K562 (cell line): ENCODE data around the gene SPTBN4. TPM values are rescaled to one million over a fixed set of nuclear protein-coding genes. Genes with fewer than 3 reads are reported as not detected.

Source experiments
- CREB1 ChIP-seq, 2 experiments: sonication (generic) in 1 of 2; formaldehyde crosslinking in 1 of 2; IDR thresholded peaks; 2 replicates each; pipeline versions ENCODE4 v1.6.1 to v1.8.0; 2012 to 2022; ENCODE audit warnings: inconsistent platforms in 1 of 2, mild to moderate bottlenecking in 1 of 2, missing genetic modification reagents in 1 of 2, moderate library complexity in 1 of 2
- FOXJ3 ChIP-seq: sonication (generic); formaldehyde crosslinking; IDR thresholded peaks from 2 replicates; pipeline ENCODE4 v1.4.0; 2020; ENCODE audit warnings: mild to moderate bottlenecking, missing genetic modification reagents
- HCFC1 ChIP-seq: IDR thresholded peaks from 2 replicates; pipeline ENCODE4 v1.6.1; 2012; ENCODE audit warnings: low read depth, low read length, improper control_type of control experiment
- PRMT5 ChIP-seq: sonication (generic); formaldehyde crosslinking; IDR thresholded peaks from 2 replicates; pipeline ENCODE4 v1.5.0; 2020; ENCODE audit warnings: missing genetic modification reagents
- SIN3A ChIP-seq, 2 experiments: fragments of 150-350 bp in 1 of 2; IDR thresholded peaks; 2 replicates each; pipeline ENCODE4 v1.6.1; 2011 to 2016; ENCODE audit warnings: borderline replicate concordance in 2 of 2, low read depth in 2 of 2, low read length in 2 of 2, mild to moderate bottlenecking in 2 of 2, moderate library complexity in 2 of 2; ENCODE audit not compliant: control insufficient read depth in 1 of 2
- TBL1XR1 ChIP-seq, 2 experiments: IDR thresholded peaks; 2 replicates each; pipeline ENCODE4 v1.6.1; 2012; ENCODE audit warnings: improper control_type of control experiment in 2 of 2, low read length in 2 of 2, mild to moderate bottlenecking in 1 of 2
- ZNF197 ChIP-seq: fragments of 200-800 bp; sonication (Bioruptor generic); IDR thresholded peaks from 2 replicates; pipeline ENCODE4 v1.6.1; 2016; ENCODE audit warnings: low read depth, missing genetic modification characterization, missing compliant biosample characterization
- ZNF217 ChIP-seq: sonication (generic); formaldehyde crosslinking; IDR thresholded peaks from 2 replicates; pipeline ENCODE4 v1.8.0; 2022; ENCODE audit warnings: mild to moderate bottlenecking, missing genetic modification reagents
- ZNF589 ChIP-seq: fragments of 200-800 bp; sonication (Bioruptor generic); IDR thresholded peaks from 2 replicates; pipeline ENCODE4 v1.6.1; 2016; ENCODE audit warnings: low read depth, missing genetic modification characterization, missing compliant biosample characterization
- polyA plus RNA-seq, 8 experiments: library from polyadenylated mRNA; depleted of rRNA in 4 of 8; stranded (reverse) in 5 of 8; unstranded in 3 of 8; fragments of >200 nt; fragmentation: Nextera tagmentation in 2 of 8; fragmentation: Illumina TruSeq in 1 of 8; extraction: Ambion mirVana in 2 of 8; extraction: Trizol in 1 of 8; gene quantifications; 2 replicates each; pipeline versions ENCODE4 v1.2.1 to v1.2.3, GENCODE V29; 2011 to 2014; ENCODE audit warnings: inconsistent platforms in 1 of 8, missing spikeins in 1 of 8
- total RNA-seq, 7 experiments: library from RNA; depleted of rRNA in 6 of 7; stranded (reverse); fragments of >200 nt in 6 of 7; fragmentation: Illumina TruSeq in 2 of 7; extraction: Trizol in 2 of 7; gene quantifications; 2 replicates each; pipeline versions ENCODE4 v1.2.1 to v1.2.3, GENCODE V29; 2011 to 2021; ENCODE audit warnings: low replicate concordance in 1 of 7
- TF ChIP-seq, protein P1 (sequence below): fragments of 200-800 bp; sonication (Bioruptor generic); IDR thresholded peaks from 2 replicates; pipeline ENCODE4 v1.6.1; 2016; ENCODE audit warnings: missing genetic modification characterization, missing compliant biosample characterization
- TF ChIP-seq, protein P2 (sequence below): sonication (generic); IDR thresholded peaks from 2 replicates; pipeline ENCODE4 v1.6.1; 2016
- TF ChIP-seq, protein P3 (sequence below), 2 experiments: IDR thresholded peaks in 1 of 2; conservative IDR thresholded peaks in 1 of 2; 2 replicates each; pipeline ENCODE4 v1.6.1; 2016; ENCODE audit warnings: low read depth in 2 of 2, mild to moderate bottlenecking in 1 of 2, missing compliant biosample characterization in 1 of 2, missing genetic modification characterization in 1 of 2, moderate library complexity in 1 of 2
- TF ChIP-seq, protein P4 (sequence below): fragments of 450-650 bp; IDR thresholded peaks from 2 replicates; pipeline ENCODE4 v1.6.1; 2017; ENCODE audit warnings: mild to moderate bottlenecking, moderate library complexity

The SPTBN4 gene
- total and polyA plus RNA-seq, 9 of the 15 experiments (the other 6 are each of a cell fraction or from before 2014, with no cell fraction given): 0.01 to 1.5 (median 0.86) TPM

DNA sequence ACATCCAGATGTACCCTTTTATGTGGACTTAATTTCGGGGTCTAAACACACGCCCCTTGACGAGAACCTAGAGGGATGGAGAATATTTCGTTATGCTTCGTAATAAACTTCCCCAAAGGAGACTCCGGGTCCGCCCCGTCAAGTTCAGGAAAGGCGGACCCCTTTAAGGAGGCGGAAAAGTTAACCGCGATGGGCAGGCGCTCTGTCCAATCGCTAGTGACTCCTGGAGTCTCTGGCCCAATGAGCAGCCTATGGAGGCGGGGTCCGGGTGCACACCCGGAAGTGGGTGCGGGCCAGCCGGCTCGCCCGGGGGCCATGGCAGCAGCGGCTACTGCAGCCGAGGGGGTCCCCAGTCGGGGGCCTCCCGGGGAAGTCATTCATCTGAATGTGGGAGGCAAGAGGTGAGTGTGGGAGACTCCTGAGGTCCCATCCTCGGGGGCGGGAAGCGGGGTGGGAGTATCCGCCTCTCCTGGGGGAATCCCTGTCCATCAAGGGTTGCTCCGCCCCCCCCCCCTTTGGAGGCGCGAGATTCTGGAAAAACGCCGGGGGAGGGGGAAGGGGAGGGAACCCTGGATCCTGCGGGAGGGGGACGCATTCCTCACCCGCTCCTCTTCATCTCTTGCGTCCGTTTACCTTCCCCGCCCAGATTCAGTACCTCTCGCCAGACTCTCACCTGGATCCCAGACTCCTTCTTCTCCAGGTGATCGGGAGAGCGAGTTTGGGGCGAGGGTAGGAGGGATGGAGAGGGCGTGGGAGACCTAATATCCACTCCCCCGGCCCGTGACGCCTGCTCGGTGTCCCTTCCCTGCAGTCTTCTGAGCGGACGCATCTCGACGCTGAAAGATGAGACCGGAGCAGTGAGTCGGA is 110.0 kb downstream of the SPTBN4 start, which contains the start of gene SHKBP1 (continued):
- TF ChIP-seq, protein P1, sequence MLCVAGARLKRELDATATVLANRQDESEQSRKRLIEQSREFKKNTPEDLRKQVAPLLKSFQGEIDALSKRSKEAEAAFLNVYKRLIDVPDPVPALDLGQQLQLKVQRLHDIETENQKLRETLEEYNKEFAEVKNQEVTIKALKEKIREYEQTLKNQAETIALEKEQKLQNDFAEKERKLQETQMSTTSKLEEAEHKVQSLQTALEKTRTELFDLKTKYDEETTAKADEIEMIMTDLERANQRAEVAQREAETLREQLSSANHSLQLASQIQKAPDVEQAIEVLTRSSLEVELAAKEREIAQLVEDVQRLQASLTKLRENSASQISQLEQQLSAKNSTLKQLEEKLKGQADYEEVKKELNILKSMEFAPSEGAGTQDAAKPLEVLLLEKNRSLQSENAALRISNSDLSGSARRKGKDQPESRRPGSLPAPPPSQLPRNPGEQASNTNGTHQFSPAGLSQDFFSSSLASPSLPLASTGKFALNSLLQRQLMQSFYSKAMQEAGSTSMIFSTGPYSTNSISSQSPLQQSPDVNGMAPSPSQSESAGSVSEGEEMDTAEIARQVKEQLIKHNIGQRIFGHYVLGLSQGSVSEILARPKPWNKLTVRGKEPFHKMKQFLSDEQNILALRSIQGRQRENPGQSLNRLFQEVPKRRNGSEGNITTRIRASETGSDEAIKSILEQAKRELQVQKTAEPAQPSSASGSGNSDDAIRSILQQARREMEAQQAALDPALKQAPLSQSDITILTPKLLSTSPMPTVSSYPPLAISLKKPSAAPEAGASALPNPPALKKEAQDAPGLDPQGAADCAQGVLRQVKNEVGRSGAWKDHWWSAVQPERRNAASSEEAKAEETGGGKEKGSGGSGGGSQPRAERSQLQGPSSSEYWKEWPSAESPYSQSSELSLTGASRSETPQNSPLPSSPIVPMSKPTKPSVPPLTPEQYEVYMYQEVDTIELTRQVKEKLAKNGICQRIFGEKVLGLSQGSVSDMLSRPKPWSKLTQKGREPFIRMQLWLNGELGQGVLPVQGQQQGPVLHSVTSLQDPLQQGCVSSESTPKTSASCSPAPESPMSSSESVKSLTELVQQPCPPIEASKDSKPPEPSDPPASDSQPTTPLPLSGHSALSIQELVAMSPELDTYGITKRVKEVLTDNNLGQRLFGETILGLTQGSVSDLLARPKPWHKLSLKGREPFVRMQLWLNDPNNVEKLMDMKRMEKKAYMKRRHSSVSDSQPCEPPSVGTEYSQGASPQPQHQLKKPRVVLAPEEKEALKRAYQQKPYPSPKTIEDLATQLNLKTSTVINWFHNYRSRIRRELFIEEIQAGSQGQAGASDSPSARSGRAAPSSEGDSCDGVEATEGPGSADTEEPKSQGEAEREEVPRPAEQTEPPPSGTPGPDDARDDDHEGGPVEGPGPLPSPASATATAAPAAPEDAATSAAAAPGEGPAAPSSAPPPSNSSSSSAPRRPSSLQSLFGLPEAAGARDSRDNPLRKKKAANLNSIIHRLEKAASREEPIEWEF (CRISPR knock-in tag): no peak
- TF ChIP-seq SIN3A (IDR thresholded peaks at IDR 0.05; ENCODE audit: borderline replicate concordance in 2 of 2, control insufficient read depth in 1 of 2, low read depth in 2 of 2, low read length in 2 of 2): peak in 1 of 2 experiments; percentile 87; a peak in 2 of 4 replicates
- no peak for TF ChIP-seq TBL1XR1 (IDR thresholded peaks at IDR 0.05; ENCODE audit: low read length in 2 of 2)
- TF ChIP-seq FOXJ3 (CRISPR knock-in tag): no peak
- TF ChIP-seq PRMT5: no peak
- TF ChIP-seq, protein P2, sequence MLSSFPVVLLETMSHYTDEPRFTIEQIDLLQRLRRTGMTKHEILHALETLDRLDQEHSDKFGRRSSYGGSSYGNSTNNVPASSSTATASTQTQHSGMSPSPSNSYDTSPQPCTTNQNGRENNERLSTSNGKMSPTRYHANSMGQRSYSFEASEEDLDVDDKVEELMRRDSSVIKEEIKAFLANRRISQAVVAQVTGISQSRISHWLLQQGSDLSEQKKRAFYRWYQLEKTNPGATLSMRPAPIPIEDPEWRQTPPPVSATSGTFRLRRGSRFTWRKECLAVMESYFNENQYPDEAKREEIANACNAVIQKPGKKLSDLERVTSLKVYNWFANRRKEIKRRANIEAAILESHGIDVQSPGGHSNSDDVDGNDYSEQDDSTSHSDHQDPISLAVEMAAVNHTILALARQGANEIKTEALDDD: no peak
- no peak for TF ChIP-seq ZNF197 (CRISPR knock-in tag)
- TF ChIP-seq CREB1 (IDR thresholded peaks at IDR 0.05): peak; percentile 14; the same call in 1 of the 2 replicates
- TF ChIP-seq CREB1 (CRISPR knock-in tag; IDR thresholded peaks at IDR 0.05): no peak
- no peak for TF ChIP-seq ZNF589 (CRISPR knock-in tag)
- no peak for TF ChIP-seq ZNF217 (CRISPR knock-in tag)
- 0 out of 2 replicates have a peak, but pooled peaks have one; percentile 49 for TF ChIP-seq HCFC1
- TF ChIP-seq, protein P3, sequence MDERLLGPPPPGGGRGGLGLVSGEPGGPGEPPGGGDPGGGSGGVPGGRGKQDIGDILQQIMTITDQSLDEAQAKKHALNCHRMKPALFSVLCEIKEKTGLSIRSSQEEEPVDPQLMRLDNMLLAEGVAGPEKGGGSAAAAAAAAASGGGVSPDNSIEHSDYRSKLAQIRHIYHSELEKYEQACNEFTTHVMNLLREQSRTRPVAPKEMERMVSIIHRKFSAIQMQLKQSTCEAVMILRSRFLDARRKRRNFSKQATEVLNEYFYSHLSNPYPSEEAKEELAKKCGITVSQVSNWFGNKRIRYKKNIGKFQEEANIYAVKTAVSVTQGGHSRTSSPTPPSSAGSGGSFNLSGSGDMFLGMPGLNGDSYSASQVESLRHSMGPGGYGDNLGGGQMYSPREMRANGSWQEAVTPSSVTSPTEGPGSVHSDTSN (CRISPR knock-in tag; IDR thresholded peaks at IDR 0.05; ENCODE audit: low read depth): peak; percentile 96
- TF ChIP-seq, protein P3 (tag; conservative IDR thresholded peaks at IDR 0.05; ENCODE audit: low read depth): peak; percentile 99
- TF ChIP-seq, protein P4, sequence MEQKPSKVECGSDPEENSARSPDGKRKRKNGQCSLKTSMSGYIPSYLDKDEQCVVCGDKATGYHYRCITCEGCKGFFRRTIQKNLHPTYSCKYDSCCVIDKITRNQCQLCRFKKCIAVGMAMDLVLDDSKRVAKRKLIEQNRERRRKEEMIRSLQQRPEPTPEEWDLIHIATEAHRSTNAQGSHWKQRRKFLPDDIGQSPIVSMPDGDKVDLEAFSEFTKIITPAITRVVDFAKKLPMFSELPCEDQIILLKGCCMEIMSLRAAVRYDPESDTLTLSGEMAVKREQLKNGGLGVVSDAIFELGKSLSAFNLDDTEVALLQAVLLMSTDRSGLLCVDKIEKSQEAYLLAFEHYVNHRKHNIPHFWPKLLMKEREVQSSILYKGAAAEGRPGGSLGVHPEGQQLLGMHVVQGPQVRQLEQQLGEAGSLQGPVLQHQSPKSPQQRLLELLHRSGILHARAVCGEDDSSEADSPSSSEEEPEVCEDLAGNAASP: no peak
